OCI-LY7 (cell line): Measurements from ENCODE around the gene PAX2.

Source experiments
- EZH2phosphoT487 ChIP-seq: fragments of 200-600 bp; sonication (generic); IDR thresholded peaks from 2 replicates; pipeline ENCODE4 v1.6.1; 2018; ENCODE audit warnings: low read depth, borderline replicate concordance, mild to moderate bottlenecking, mixed run types, antibody characterized with exemption, low read length, moderate library complexity, mixed read lengths
- TF ChIP-seq, protein P1 (sequence below): fragments of 200-600 bp; sonication (generic); conservative IDR thresholded peaks from 2 replicates; pipeline ENCODE4 v1.5.1; 2014; ENCODE audit warnings: mild to moderate bottlenecking, antibody characterized with exemption, low read length, moderate library complexity, mixed read lengths

DNA sequence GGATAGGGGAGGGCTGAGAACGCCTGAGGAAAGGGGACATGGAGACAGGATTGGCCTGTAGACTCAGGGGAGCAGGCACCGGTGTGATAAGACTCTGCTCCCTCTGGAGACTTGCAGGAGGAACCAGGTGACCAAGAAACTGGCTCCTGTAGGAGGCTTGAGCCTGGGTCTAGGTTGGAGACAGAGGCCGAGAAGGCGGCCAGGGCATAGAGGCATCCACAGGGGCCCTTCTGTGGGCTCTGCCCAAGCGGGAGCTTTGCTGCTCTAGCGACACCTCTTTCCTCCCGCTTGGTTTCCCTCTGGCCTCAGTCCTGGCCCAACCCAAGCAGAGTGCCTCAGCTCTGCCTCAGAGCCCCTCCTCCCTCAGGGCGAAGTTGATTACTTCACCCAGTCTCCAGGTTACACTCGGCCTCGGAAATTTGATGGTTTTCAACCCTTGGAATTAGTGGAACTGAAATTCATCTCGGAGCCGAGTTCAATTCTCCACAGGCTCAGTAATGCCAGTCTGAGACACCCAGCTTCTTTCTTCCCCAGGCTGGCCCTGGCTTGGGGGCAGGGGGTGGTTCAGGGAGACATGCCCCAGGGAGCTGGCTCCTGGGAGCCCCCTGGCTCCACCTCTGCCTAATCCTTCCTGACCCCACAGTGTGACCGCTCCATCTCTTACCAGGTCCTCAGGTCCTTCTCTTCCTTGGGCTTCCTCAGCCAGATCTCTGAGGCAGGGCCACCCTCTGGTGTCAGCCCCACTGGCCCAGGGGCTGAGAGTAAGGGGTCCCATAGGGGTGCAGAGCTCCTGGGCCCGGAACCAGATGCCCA lies 60.4 kb downstream of the PAX2 start:
- TF ChIP-seq, protein P1, sequence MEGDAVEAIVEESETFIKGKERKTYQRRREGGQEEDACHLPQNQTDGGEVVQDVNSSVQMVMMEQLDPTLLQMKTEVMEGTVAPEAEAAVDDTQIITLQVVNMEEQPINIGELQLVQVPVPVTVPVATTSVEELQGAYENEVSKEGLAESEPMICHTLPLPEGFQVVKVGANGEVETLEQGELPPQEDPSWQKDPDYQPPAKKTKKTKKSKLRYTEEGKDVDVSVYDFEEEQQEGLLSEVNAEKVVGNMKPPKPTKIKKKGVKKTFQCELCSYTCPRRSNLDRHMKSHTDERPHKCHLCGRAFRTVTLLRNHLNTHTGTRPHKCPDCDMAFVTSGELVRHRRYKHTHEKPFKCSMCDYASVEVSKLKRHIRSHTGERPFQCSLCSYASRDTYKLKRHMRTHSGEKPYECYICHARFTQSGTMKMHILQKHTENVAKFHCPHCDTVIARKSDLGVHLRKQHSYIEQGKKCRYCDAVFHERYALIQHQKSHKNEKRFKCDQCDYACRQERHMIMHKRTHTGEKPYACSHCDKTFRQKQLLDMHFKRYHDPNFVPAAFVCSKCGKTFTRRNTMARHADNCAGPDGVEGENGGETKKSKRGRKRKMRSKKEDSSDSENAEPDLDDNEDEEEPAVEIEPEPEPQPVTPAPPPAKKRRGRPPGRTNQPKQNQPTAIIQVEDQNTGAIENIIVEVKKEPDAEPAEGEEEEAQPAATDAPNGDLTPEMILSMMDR = no peak
- no peak for TF ChIP-seq EZH2phosphoT487
